ENCODE measurements around the gene FGF8.

FGF8 gene

GRCh38 chr10:101771380-101771779, 4.5 kb downstream of the FGF8 start:
- Histone ChIP-seq H3K79me2 (ENCODE audit: control insufficient read depth, low read length) (no peaks in the 10 kb centered on the region), H3K36me3 (ENCODE audit: control insufficient read depth, low read length) (no peaks in the 10 kb centered on the region), H3K9me2 (replicated peaks; ENCODE audit: control insufficient read depth, low read length) (no peaks in the 10 kb centered on the region), H3K4me3 (ENCODE audit: low read length) (no peak overlapping the region), H4K20me1 (ENCODE audit: control insufficient read depth, insufficient read depth, low read depth, low read length) (no peaks in the 10 kb centered on the region), H3F3A (ENCODE audit: control insufficient read depth, insufficient read depth) (no peaks in the 10 kb centered on the region), H3K27ac (ENCODE audit: low read depth, low read length) (no peak overlapping the region), H3K9me3 (ENCODE audit: control insufficient read depth, insufficient read depth, low read length) (no peaks in the 10 kb centered on the region), H3K4me1 (ENCODE audit: control insufficient read depth, low read length) (no peaks in the 10 kb centered on the region), H3K4me2 (ENCODE audit: low read length) (no peak overlapping the region), H3K27me3 (ENCODE audit: control insufficient read depth, low read length) (peaks cover 59% of the 10 kb centered on the region)
- TF ChIP-seq EZH2phosphoT487 (IDR thresholded peaks at IDR 0.05; ENCODE audit: borderline replicate concordance, low read length) (no peak), CTCF (IDR thresholded peaks at IDR 0.05; ENCODE audit: low read depth, low read length, poor library complexity, severe bottlenecking) (no peak)

GRCh38 chr10:101770331-101771215, 5.3 kb downstream of the FGF8 start:
- Histone ChIP-seq H3K4me2 (ENCODE audit: low read length) (no peak overlapping the region), H3K4me3 (ENCODE audit: low read length) (no peak overlapping the region), H3K27me3 (ENCODE audit: control insufficient read depth, low read length) (peaks cover 66% of the 10 kb centered on the region), H3F3A (ENCODE audit: control insufficient read depth, insufficient read depth) (no peaks in the 10 kb centered on the region), H3K79me2 (ENCODE audit: control insufficient read depth, low read length) (no peaks in the 10 kb centered on the region), H4K20me1 (ENCODE audit: control insufficient read depth, insufficient read depth, low read depth, low read length) (no peaks in the 10 kb centered on the region), H3K4me1 (ENCODE audit: control insufficient read depth, low read length) (no peaks in the 10 kb centered on the region), H3K27ac (ENCODE audit: low read depth, low read length) (no peak overlapping the region), H3K9me2 (replicated peaks; ENCODE audit: control insufficient read depth, low read length) (no peaks in the 10 kb centered on the region), H3K36me3 (ENCODE audit: control insufficient read depth, low read length) (no peaks in the 10 kb centered on the region), H3K9me3 (ENCODE audit: control insufficient read depth, insufficient read depth, low read length) (no peaks in the 10 kb centered on the region)
- TF ChIP-seq CTCF (IDR thresholded peaks at IDR 0.05; ENCODE audit: low read depth, low read length, poor library complexity, severe bottlenecking): no peak
- TF ChIP-seq EZH2phosphoT487 (IDR thresholded peaks at IDR 0.05; ENCODE audit: borderline replicate concordance, low read length): no peak

- no peaks in the 10 kb centered on the region for H3K9me3 ChIP-seq (ENCODE audit: control insufficient read depth, insufficient read depth, low read length)
- no peak overlapping the region for H3K27ac ChIP-seq (ENCODE audit: low read depth, low read length)
- H4K20me1 ChIP-seq (ENCODE audit: control insufficient read depth, insufficient read depth, low read depth, low read length): no peaks in the 10 kb centered on the region
- peaks cover 63% of the 10 kb centered on the region for H3K27me3 ChIP-seq (ENCODE audit: control insufficient read depth, low read length)
- H3K36me3 ChIP-seq (ENCODE audit: control insufficient read depth, low read length): no peaks in the 10 kb centered on the region
- TF ChIP-seq EZH2phosphoT487 (IDR thresholded peaks at IDR 0.05; ENCODE audit: borderline replicate concordance, low read length) (no peak), CTCF (IDR thresholded peaks at IDR 0.05; ENCODE audit: low read depth, low read length, poor library complexity, severe bottlenecking) (no peak)
- no peaks in the 10 kb centered on the region for H3K4me1 ChIP-seq (ENCODE audit: control insufficient read depth, low read length)
- no peak overlapping the region for H3K4me2 ChIP-seq (ENCODE audit: low read length)
- H3K9me2 ChIP-seq (replicated peaks; ENCODE audit: control insufficient read depth, low read length): no peaks in the 10 kb centered on the region
- H3K79me2 ChIP-seq (ENCODE audit: control insufficient read depth, low read length): no peaks in the 10 kb centered on the region
- H3F3A ChIP-seq (ENCODE audit: control insufficient read depth, insufficient read depth): no peaks in the 10 kb centered on the region
- H3K4me3 ChIP-seq (ENCODE audit: low read length): no peak overlapping the region
These were observed 6.3 kb downstream of the FGF8 start for GRCh38 chr10:101769541-101770180.
